GM10847 (cell line): ENCODE results near the gene WDR75.

ENCODE experiments used
- POLR2A ChIP-seq: IDR thresholded peaks from 2 replicates; pipeline ENCODE4 v1.6.1; 2011; ENCODE audit not compliant: insufficient read length; ENCODE audit errors: extremely low read depth

Gene WDR75

DNA sequence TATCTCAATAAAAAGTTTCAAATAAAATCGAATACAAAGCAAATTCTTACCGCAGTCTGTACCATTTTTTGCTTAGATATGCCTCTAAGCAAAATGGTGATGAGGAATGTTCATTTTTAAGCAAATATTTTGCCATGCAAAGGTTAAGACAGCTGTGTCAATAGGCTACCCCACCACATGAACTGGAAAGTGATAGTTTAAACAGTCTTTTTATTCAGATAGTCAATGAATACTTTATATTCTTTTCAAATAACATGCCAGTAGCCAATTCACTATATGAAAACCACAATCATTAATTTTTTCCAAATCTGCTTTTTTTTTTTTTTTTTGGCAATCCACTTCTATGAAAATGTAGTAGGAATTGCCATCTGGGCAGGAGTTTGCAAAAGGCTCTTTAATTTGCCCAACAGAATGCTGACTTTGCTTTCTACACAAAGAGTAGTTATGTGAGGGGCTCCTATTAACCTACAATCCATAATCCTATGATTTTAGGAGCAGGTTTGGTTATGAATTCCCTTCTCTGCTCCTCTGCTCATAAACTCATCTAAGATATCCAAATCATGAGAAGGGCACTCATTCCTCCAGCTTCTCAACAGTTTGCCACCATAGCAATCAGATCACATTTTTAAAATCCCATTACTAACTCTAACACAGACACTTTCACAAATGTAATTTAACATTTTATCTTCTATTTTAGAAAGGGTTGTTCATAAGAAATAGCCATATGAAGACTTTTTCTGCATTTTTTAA, 70.1 kb downstream of the WDR75 start:
- no peak for TF ChIP-seq POLR2A

DNA sequence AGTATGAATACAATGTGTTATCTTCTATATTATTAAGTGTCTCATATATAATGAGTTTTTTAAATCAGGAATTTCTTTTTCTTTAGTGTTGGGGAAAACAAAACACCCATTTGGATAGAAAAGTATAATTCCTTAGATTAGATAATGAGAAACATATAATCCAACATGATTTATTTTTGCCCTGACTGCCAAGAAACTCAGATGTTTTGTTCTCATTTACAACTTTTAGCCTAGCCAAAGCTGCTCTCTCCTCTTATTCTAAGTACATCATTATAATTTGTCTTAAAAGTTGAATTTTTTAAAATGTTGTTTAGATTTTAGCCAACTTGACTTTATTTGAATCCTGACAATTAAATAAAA, 70.7 kb downstream of the WDR75 start:
- no peak for TF ChIP-seq POLR2A

DNA sequence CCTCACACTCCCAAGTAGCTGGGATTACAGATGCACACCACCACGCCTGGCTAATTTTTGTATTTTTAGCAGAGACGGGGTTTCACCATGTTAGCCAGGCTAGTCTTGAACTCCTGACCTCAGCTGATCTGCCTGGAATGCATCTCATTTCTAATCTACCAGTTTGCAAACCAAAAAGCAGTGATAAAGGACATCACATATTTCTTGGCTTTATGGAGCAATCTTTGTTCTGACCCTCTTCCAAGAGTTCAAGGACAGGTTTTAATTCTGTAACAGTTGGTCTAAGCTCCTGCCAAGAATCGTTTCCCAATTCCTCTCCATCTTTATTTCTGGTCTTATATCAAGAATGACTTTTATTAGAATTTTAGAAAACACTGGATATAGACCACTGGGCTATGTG, 71.6 kb downstream of the WDR75 start:
- no peak for TF ChIP-seq POLR2A

DNA sequence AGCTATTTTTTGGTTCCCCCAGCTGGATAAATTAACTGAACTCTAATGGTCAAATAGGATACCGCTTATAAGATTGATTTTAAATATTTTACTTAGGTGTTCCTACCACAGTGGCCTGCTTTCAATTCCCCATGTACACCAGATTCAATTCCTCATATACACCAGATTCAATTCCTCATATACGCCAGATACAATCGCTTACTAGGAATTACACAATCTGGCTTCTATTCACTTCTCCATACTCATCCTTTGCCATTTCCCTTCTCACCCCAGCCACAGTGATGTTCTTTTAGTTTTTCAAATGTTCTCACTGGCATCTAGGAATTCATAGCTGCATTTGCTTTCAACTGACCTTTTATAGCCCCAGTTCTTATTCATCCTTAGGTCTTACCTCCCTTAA, 72.8 kb downstream of the WDR75 start:
- no peak for TF ChIP-seq POLR2A

DNA sequence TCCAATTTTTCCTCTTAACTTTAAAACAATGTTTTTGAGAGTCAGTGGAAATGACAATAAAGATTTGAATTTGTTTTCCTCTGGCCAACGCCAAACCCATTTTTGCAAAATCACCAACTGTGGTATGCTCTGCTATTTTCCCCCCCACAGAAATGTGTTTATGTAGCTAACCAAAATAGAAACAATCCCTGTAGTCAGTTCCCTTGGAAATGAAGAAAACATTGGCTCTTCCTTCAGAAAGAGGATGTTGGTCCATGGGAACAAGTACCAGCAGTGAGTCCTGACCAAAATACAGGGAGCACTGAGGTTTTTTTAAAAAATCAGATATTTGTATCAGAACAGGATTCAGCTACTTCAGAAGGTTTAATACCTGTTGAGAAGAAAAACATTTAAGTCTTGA, 74.0 kb downstream of the WDR75 start:
- no peak for TF ChIP-seq POLR2A

DNA sequence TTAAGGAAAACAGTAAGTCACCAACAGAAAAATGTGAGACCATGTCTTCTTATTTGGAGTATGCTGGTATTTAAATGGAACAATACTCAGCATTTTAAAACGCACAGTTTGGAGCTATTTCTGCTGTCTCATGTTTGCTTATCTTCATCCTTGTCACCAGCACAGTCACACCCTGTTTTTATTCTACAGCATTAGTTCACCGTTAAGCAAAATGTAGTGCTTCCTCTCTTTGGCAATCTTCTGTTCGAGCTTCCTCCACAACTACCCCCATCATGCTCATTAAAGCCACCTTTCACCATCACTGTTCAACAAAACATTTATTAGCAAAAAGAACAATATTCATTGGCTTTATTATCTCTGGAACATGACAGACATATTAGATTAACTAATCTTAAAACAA, 75.3 kb downstream of the WDR75 start:
- no peak for TF ChIP-seq POLR2A

DNA sequence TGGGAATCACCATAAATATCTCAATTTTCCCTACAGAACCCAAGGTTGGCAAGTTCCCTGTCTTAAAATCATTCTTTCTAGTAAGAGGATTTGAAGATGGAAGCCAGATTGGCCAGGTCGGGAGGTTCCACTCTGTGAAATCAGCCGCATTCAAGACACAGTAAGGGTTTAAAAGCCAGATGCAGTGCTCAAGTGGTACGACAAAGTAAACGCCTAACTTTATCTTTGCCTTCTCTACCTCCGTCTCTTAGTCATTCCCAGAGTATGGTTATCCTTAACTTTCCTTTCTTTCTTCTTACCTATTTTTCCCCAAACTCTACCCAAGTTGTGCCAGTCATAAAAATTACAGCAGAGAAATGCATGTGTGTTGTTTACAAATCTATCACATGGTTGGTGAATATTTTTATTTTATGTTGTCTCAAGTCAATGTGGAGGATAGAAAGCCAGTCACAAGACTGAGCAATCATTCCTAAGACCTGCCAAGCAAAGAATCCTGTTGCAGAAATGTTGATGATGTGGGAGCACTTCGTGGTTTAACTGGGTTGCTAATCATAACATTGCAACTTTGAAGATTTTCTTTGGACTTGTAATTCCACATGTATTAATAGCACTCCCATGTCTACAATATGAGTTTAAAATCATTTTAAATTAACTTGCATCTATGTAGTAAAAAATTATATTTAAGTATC, 76.7 kb downstream of the WDR75 start:
- TF ChIP-seq POLR2A, result no peak

DNA sequence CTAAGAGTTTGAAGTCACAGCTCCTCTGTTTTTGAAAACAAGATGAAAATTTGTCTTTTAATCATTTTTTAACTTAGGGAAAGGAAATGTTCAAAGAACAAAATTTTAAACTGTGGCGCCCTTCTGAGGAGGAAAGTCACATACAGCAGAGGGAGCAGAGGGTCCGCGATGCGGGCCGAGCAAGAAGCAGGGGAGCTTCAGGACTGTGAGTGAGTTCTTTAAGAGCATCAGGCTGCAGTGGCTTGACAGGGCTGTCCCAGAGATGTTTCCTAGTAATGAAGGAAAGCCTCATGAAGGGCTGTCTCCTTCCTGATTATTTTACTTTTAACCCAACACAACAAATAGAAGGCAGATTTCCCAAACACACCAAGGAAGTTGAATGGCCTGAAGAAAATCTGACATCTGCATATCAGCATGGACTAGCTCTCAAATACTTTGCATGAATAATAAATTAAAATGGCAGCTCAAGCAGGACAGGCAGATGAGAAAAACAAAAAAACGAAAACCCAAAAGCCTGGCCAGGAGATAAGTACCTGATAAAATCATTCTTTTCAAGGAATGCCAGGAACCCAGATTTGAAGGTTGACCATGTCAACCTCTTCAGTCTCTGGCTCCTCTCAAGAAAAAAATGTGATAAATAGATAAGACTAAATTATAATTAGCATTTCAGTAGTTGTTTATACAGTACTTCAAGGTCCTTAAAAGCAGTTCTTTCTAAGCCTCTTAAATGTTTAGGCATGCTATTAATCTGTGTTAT, 78.5 kb downstream of the WDR75 start:
- TF ChIP-seq POLR2A, result no peak

DNA sequence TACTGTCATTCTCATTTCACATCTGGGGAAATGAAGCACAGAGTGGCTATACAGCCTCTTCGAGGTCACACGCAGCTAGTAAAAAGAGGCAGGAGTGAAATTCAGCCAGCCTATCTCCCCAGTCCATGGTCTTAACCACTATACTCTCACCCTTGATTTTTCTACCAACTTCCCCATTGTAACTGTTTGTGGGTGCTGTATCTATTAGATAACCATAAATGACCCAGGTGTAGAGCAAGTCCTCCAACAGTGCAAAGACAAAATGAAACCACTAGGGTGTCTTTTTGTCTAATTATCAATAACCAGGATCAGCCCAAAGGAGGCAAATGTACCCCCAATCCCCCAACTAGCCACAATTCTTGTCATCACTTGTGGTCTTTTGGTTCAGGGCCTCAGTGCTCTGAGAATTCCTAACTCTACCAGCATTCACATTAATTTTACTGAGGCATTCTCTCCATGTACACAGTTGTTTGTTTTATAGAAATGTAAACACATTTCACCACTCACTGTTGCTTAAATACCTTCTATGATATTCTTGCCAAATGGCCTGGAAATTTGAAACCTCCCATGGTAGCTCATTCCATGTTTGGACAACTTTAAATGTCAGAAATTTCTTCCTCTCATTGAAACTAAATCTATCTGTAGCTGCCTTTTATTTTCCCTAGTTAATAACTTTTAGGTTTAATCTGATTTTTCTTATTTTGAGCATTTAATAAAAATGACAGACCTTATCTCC, 80.6 kb downstream of the WDR75 start:
- no peak for TF ChIP-seq POLR2A

DNA sequence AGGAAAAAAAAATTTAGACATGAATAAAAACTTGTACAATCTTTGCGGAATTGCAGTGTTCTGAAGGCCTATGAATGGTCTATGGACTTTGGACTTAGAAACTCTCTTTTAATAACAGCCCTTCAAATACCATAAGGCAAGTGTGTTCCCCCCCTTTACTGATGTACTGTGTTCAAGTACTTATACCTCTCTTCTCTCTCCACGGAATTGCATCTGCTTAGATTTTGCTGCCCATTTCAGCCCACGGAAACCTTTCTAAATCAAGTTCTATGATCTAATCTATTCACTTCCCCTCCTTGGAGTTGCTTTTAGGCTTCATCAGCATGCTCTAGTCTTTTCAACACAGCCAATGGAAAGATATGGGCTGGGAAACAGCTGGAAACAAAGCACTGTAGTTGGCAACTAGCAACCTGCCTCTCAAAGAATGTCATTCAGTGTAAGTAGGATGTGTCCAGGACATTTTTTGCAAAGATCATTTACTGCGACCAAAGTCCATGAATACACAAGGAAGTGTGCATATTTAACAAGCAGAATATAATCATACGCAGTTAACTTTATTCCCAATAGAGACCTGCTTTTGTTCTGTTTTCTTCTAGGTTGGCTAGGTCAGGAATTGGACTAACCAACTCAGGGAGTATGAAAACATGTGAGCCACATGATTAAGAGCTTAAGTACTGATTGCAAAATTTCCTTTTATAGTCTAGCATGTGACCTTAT, 81.3 kb downstream of the WDR75 start:
- no peak for TF ChIP-seq POLR2A

DNA sequence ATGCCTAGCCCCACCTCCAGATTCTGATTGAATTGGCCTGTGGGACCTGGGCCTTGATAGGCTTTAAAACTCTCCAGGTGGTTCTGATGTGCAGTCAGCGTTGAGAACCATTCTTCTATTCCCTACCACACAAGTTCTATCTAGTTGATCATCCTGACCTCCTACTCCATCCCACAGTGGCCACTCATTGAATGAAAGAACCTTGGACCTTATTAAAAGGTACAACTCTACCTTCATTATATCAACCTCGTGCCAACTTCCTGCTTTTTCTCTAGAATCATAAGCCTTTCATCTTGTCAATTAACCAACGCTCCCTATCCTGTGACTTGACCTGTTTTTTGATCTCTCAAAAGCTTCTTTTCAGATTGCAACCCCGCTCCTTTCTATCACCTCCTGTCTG, 83.5 kb downstream of the WDR75 start:
- TF ChIP-seq POLR2A, result no peak
